Measurements from ENCODE around the gene SOBP.
A peak's percentile ranks its signal among the peaks of the same experiment; 100 is the strongest.
"Not testable (repeated sequence)": the region's sequence is repeated elsewhere in the genome, so short reads cannot be mapped to it uniquely, and the experiment has no call there.

The SOBP gene

GRCh38 chr6:107489636-107490565 is at the start of gene SOBP:
SOBP (plus strand) TSS chr6:107490117; CDS start chr6:107490617, 500 bp downstream.
- peak; percentile 32 for DNase-seq

- DNase-seq, result no peak
These were observed 49.0 kb upstream of the SOBP start for GRCh38 chr6:107440936-107441335.

GRCh38 chr6:107441682-107442081 is 48.2 kb upstream of the SOBP start:
- no peak for DNase-seq

- DNase-seq, result no peak
These were observed 46.8 kb upstream of the SOBP start for GRCh38 chr6:107442938-107443607.

GRCh38 chr6:107443608-107444267 is 46.2 kb upstream of the SOBP start:
- DNase-seq, result no peak

GRCh38 chr6:107444277-107444676 is 45.6 kb upstream of the SOBP start:
- DNase-seq, result no peak

- DNase-seq, result no peak
These were observed 42.2 kb upstream of the SOBP start for GRCh38 chr6:107447663-107448216.

- DNase-seq, result no peak
These were observed 41.1 kb upstream of the SOBP start for GRCh38 chr6:107448776-107449175.

- DNase-seq, result no peak
These were observed 31.1 kb upstream of the SOBP start for GRCh38 chr6:107458672-107459282.

- peak; percentile 99 for DNase-seq
These were observed 30.4 kb upstream of the SOBP start, which contains the start of gene PDSS2 for GRCh38 chr6:107459283-107460082. PDSS2 (minus strand) TSS chr6:107459564; CDS start chr6:107459285, 279 bp downstream.

GRCh38 chr6:107460083-107460631 is 29.8 kb upstream of the SOBP start:
- no peak for DNase-seq

GRCh38 chr6:107466062-107466461 is 23.9 kb upstream of the SOBP start:
- DNase-seq, result no peak

- DNase-seq, result no peak
These were observed 19.6 kb upstream of the SOBP start for GRCh38 chr6:107470364-107470763.

GRCh38 chr6:107473660-107474059 is 16.3 kb upstream of the SOBP start:
- DNase-seq, result no peak

GRCh38 chr6:107475360-107475759 is 14.6 kb upstream of the SOBP start:
- DNase-seq, result not testable (repeated sequence)

- not testable (repeated sequence) for DNase-seq
These were observed 14.1 kb upstream of the SOBP start for GRCh38 chr6:107475826-107476225.

- no peak for DNase-seq
These were observed 10.7 kb upstream of the SOBP start for GRCh38 chr6:107479089-107479690.

- no peak for DNase-seq
These were observed 4.8 kb upstream of the SOBP start for GRCh38 chr6:107485157-107485556.

- no peak for DNase-seq
These were observed 1.6 kb upstream of the SOBP start for GRCh38 chr6:107488174-107488874.
